Liver (tissue), 9 donors: ENCODE data around the gene PIEZO2. TPM values are rescaled to one million over a fixed set of nuclear protein-coding genes. Genes with fewer than 3 reads are reported as not detected.

Experiments used
- DNase-seq: peaks from one replicate; pipeline ENCODE4 v3.0.0-alpha.2; 2017; ENCODE audit warnings: low spot score
- H3K27ac ChIP-seq, 2 donors: one replicate each; pipeline ENCODE4 v1.7.0; 2013; ENCODE audit warnings: inconsistent platforms in 2 of 2, low read length in 2 of 2, control low read depth in 1 of 2, low read depth in 1 of 2, mild to moderate bottlenecking in 1 of 2
- H3K27me3 ChIP-seq, 4 donors: one replicate each; pipeline versions ENCODE4 v1.6.1 to v1.7.0; 2013; ENCODE audit warnings: low read length in 3 of 4, inconsistent platforms in 1 of 4, mild to moderate bottlenecking in 1 of 4, moderate library complexity in 1 of 4; ENCODE audit not compliant: control insufficient read depth in 4 of 4, insufficient read depth in 4 of 4
- H3K36me3 ChIP-seq, 4 donors: one replicate each; pipeline versions ENCODE4 v1.6.1 to v1.7.0; 2013; ENCODE audit warnings: low read length in 3 of 4, mild to moderate bottlenecking in 3 of 4, low read depth in 1 of 4, moderate library complexity in 1 of 4; ENCODE audit not compliant: control insufficient read depth in 4 of 4, insufficient read depth in 3 of 4
- H3K4me1 ChIP-seq, 4 donors: one replicate each; pipeline versions ENCODE4 v1.6.1 to v1.7.0; 2013; ENCODE audit warnings: low read length in 3 of 4, mild to moderate bottlenecking in 3 of 4, moderate library complexity in 1 of 4; ENCODE audit not compliant: control insufficient read depth in 4 of 4, insufficient read depth in 4 of 4
- H3K4me3 ChIP-seq, 3 donors: one replicate each; pipeline versions ENCODE4 v1.6.1 to v1.7.0; 2013; ENCODE audit warnings: low read length in 3 of 3, control low read depth in 1 of 3, low read depth in 1 of 3, mild to moderate bottlenecking in 1 of 3
- H3K9ac ChIP-seq, 2 donors: one replicate each; pipeline ENCODE4 v1.7.0; 2013; ENCODE audit warnings: low read length in 2 of 2, mild to moderate bottlenecking in 2 of 2, moderate library complexity in 2 of 2, control low read depth in 1 of 2, low read depth in 1 of 2
- H3K9me3 ChIP-seq, 4 donors: one replicate each; pipeline versions ENCODE4 v1.6.1 to v1.7.0; 2013; ENCODE audit warnings: low read length in 3 of 4; ENCODE audit not compliant: control insufficient read depth in 4 of 4
- EGR1 ChIP-seq, 2 donors: IDR thresholded peaks; 2 replicates each; pipeline ENCODE4 v1.6.1; 2016 to 2018; ENCODE audit warnings: antibody characterized with exemption in 2 of 2, low read depth in 2 of 2
- FOXA1 ChIP-seq: IDR thresholded peaks from 2 replicates; pipeline ENCODE4 v1.6.1; 2016; ENCODE audit warnings: antibody characterized with exemption
- FOXA2 ChIP-seq: IDR thresholded peaks from 2 replicates; pipeline ENCODE4 v1.6.1; 2016; ENCODE audit warnings: antibody characterized with exemption
- GABPA ChIP-seq, 2 donors: IDR thresholded peaks in 1 of 2; conservative IDR thresholded peaks in 1 of 2; 2 replicates each; pipeline ENCODE4 v1.6.1; 2016; ENCODE audit warnings: antibody characterized with exemption in 2 of 2, mild to moderate bottlenecking in 1 of 2, moderate library complexity in 1 of 2
- HNF4A ChIP-seq, 2 donors: conservative IDR thresholded peaks; 2 replicates each; pipeline ENCODE4 v1.6.1; 2016; ENCODE audit warnings: antibody characterized with exemption in 2 of 2, mild to moderate bottlenecking in 2 of 2
- HNF4G ChIP-seq: IDR thresholded peaks from 2 replicates; pipeline ENCODE4 v1.6.1; 2016; ENCODE audit warnings: antibody characterized with exemption
- JUND ChIP-seq, 2 donors: IDR thresholded peaks; 2 replicates each; pipeline ENCODE4 v1.6.1; 2016; ENCODE audit warnings: antibody characterized with exemption in 2 of 2
- NR2F2 ChIP-seq: IDR thresholded peaks from 2 replicates; pipeline ENCODE4 v1.6.1; 2016; ENCODE audit warnings: antibody characterized with exemption
- RAD21 ChIP-seq, 2 donors: IDR thresholded peaks; 2 replicates each; pipeline ENCODE4 v1.6.1; 2016; ENCODE audit warnings: antibody characterized with exemption in 2 of 2, mild to moderate bottlenecking in 2 of 2
- RXRA ChIP-seq, 2 donors: IDR thresholded peaks; 2 replicates each; pipeline ENCODE4 v1.6.1; 2017 to 2018; ENCODE audit warnings: antibody characterized with exemption in 2 of 2, mild to moderate bottlenecking in 1 of 2
- SP1 ChIP-seq: IDR thresholded peaks from 2 replicates; pipeline ENCODE4 v1.6.1; 2018; ENCODE audit warnings: antibody characterized with exemption, mild to moderate bottlenecking
- TAF1 ChIP-seq: conservative IDR thresholded peaks from 2 replicates; pipeline ENCODE4 v1.6.1; 2016; ENCODE audit warnings: antibody characterized with exemption, mild to moderate bottlenecking
- YY1 ChIP-seq: IDR thresholded peaks from 2 replicates; pipeline ENCODE4 v1.6.1; 2016; ENCODE audit warnings: antibody characterized with exemption, mild to moderate bottlenecking
- WGBS: extraction: QIAGEN DNeasy Blood & Tissue Kit; methylation state at CpG from one replicate; pipeline ENCODE4 v1.1.7; 2013; 5-methylcytosine and 5-hydroxymethylcytosine counted together
- polyA plus RNA-seq, 2 donors: library from polyadenylated mRNA; stranded (reverse) in 1 of 2; unstranded in 1 of 2; fragments of 200-250 nt in 1 of 2; fragments of >200 nt in 1 of 2; fragmentation: Nextera tagmentation in 1 of 2; extraction: Ambion mirVana in 1 of 2; gene quantifications; one replicate each; pipeline versions ENCODE4 v1.2.1 to v1.2.3, GENCODE V29; 2013 to 2015
- total RNA-seq, 2 donors: library from RNA; depleted of rRNA; stranded (reverse); fragments of >200 nt; gene quantifications; one replicate each; pipeline ENCODE4 v1.2.3, GENCODE V29; 2014
- TF ChIP-seq, protein P1 (sequence below): fragments of 150-350 bp; IDR thresholded peaks from 2 replicates; pipeline ENCODE4 v1.5.1; 2017; ENCODE audit warnings: improper control_type of control experiment, low read depth, low read length; ENCODE audit not compliant: missing input control
- TF ChIP-seq, protein P2 (sequence below): IDR thresholded peaks from 2 replicates; pipeline ENCODE4 v1.6.1; 2016; ENCODE audit warnings: antibody characterized with exemption
- TF ChIP-seq, protein P3 (sequence below): IDR thresholded peaks from 2 replicates; pipeline ENCODE4 v1.6.1; 2016; ENCODE audit warnings: antibody characterized with exemption
- TF ChIP-seq, protein P4 (sequence below): IDR thresholded peaks from 2 replicates; pipeline ENCODE4 v1.6.1; 2016; ENCODE audit warnings: antibody characterized with exemption, mild to moderate bottlenecking
- TF ChIP-seq, protein P5 (sequence below): IDR thresholded peaks from 2 replicates; pipeline ENCODE4 v1.6.1; 2016; ENCODE audit warnings: antibody characterized with exemption
- donor health status: healthy.
- donor health status: healthy.
- donor health status: healthy.
- donor health status: healthy.
- donor health status: healthy.

The PIEZO2 gene
- total and polyA plus RNA-seq, 4 donors, result 1.1 to 12.3 (median 4.8) TPM

DNA sequence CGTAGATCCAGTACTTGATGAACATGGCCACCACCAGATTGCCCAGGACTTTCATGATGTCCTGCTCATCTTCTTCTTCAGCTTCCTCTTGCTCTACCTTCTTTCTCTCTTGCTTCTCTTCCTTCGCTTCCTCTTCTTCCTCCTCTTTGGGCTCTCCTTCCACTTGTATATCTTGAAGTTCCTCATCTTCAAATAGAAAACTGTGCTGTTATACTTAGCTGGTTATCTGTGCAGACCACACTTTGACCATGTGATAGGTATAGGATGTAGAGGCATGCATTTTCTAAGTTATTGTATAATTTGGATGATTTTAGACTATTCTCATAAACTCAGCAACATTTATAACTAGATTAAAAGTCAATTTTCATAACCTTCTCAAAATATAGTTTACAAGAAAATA, 360.2 kb downstream of the PIEZO2 start:
- Histone ChIP-seq H3K4me1 (peaks cover 0 to 3% (median under 1%) of the 10 kb centered on the region in 4 donors), H3K4me3 (no peak overlapping the region), H3K9ac (no peak overlapping the region), H3K27ac (no peak overlapping the region), H3K36me3 (peaks cover 0 to 3% (median 0%) of the 10 kb centered on the region in 4 donors), H3K27me3 (no peaks in the 10 kb centered on the region), H3K9me3 (no peaks in the 10 kb centered on the region)
- TF ChIP-seq RAD21 (IDR thresholded peaks at IDR 0.05), result no peak
- no peak for TF ChIP-seq FOXA2
- no peak for TF ChIP-seq RXRA (IDR thresholded peaks at IDR 0.05)
- no peak for TF ChIP-seq NR2F2
- TF ChIP-seq GABPA (IDR thresholded peaks at IDR 0.05 in 1 of 2, conservative IDR thresholded peaks at IDR 0.05 in 1 of 2), result no peak
- TF ChIP-seq, protein P1, sequence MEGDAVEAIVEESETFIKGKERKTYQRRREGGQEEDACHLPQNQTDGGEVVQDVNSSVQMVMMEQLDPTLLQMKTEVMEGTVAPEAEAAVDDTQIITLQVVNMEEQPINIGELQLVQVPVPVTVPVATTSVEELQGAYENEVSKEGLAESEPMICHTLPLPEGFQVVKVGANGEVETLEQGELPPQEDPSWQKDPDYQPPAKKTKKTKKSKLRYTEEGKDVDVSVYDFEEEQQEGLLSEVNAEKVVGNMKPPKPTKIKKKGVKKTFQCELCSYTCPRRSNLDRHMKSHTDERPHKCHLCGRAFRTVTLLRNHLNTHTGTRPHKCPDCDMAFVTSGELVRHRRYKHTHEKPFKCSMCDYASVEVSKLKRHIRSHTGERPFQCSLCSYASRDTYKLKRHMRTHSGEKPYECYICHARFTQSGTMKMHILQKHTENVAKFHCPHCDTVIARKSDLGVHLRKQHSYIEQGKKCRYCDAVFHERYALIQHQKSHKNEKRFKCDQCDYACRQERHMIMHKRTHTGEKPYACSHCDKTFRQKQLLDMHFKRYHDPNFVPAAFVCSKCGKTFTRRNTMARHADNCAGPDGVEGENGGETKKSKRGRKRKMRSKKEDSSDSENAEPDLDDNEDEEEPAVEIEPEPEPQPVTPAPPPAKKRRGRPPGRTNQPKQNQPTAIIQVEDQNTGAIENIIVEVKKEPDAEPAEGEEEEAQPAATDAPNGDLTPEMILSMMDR, result no peak
- no peak for TF ChIP-seq YY1
- no peak for TF ChIP-seq FOXA1
- no peak for TF ChIP-seq JUND (IDR thresholded peaks at IDR 0.05)
- TF ChIP-seq, protein P2, sequence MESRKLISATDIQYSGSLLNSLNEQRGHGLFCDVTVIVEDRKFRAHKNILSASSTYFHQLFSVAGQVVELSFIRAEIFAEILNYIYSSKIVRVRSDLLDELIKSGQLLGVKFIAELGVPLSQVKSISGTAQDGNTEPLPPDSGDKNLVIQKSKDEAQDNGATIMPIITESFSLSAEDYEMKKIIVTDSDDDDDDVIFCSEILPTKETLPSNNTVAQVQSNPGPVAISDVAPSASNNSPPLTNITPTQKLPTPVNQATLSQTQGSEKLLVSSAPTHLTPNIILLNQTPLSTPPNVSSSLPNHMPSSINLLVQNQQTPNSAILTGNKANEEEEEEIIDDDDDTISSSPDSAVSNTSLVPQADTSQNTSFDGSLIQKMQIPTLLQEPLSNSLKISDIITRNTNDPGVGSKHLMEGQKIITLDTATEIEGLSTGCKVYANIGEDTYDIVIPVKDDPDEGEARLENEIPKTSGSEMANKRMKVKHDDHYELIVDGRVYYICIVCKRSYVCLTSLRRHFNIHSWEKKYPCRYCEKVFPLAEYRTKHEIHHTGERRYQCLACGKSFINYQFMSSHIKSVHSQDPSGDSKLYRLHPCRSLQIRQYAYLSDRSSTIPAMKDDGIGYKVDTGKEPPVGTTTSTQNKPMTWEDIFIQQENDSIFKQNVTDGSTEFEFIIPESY, result no peak
- TF ChIP-seq, protein P3, sequence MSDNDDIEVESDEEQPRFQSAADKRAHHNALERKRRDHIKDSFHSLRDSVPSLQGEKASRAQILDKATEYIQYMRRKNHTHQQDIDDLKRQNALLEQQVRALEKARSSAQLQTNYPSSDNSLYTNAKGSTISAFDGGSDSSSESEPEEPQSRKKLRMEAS, result no peak
- no peak for TF ChIP-seq TAF1
- no peak for TF ChIP-seq HNF4G
- TF ChIP-seq EGR1 (IDR thresholded peaks at IDR 0.05; ENCODE audit: low read depth in 2 of 2), result no peak
- no peak for TF ChIP-seq HNF4A (conservative IDR thresholded peaks at IDR 0.05)
- TF ChIP-seq, protein P4, sequence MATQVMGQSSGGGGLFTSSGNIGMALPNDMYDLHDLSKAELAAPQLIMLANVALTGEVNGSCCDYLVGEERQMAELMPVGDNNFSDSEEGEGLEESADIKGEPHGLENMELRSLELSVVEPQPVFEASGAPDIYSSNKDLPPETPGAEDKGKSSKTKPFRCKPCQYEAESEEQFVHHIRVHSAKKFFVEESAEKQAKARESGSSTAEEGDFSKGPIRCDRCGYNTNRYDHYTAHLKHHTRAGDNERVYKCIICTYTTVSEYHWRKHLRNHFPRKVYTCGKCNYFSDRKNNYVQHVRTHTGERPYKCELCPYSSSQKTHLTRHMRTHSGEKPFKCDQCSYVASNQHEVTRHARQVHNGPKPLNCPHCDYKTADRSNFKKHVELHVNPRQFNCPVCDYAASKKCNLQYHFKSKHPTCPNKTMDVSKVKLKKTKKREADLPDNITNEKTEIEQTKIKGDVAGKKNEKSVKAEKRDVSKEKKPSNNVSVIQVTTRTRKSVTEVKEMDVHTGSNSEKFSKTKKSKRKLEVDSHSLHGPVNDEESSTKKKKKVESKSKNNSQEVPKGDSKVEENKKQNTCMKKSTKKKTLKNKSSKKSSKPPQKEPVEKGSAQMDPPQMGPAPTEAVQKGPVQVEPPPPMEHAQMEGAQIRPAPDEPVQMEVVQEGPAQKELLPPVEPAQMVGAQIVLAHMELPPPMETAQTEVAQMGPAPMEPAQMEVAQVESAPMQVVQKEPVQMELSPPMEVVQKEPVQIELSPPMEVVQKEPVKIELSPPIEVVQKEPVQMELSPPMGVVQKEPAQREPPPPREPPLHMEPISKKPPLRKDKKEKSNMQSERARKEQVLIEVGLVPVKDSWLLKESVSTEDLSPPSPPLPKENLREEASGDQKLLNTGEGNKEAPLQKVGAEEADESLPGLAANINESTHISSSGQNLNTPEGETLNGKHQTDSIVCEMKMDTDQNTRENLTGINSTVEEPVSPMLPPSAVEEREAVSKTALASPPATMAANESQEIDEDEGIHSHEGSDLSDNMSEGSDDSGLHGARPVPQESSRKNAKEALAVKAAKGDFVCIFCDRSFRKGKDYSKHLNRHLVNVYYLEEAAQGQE, result no peak
- no peak for TF ChIP-seq SP1
- TF ChIP-seq, protein P5, sequence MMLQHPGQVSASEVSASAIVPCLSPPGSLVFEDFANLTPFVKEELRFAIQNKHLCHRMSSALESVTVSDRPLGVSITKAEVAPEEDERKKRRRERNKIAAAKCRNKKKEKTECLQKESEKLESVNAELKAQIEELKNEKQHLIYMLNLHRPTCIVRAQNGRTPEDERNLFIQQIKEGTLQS, result no peak
- no peak for DNase-seq
- WGBS, result 89% methylated on average over 2 of the region's 2 CpGs
